ENCODE data around the gene LMNTD1.

DNA sequence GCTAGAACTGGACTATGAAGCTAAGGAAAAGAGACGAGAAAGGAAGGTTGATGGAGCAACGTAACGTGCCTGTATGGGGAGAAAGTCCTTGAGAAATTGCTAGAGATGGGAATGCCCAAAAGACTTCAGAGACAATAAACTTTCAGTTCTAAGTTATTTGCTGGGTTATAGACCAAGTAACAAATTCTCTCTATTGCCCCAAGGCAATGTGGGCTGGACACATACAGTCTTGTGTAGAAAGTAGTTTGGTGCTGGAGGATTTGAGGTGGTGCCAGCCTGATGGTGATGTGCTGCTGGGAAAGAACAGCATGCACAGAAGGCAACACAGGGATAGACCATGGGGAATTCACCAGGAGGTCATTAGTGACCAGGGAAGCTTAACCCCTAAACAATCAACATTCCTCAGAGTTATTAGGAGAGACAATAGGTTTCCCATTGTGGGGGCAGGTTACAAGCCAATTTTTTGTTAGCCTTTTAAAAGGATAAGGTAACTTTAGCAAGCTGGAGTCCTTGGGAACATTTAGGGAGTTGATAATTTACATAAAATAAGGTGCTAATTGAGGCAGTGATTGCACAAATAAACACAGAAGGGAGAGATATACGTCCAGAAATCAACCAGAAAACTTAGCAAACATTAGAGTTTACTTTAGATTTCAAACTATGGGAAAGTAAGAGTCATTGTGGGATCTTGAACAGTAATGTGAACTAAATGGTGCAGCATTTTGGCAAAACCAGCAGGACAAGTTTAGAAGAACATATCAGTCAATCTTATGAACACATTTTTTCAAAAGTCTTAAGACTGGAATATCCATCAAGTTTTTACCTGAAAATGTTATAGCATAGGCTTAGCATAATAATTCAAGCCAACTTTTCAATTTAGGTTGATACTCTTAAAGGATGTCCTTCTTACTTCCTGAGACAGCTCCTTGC lies 61.4 kb downstream of the LMNTD1 start:
- no peak for TF ChIP-seq POLR2A (IDR thresholded peaks at IDR 0.05)
- TF ChIP-seq, protein P1, sequence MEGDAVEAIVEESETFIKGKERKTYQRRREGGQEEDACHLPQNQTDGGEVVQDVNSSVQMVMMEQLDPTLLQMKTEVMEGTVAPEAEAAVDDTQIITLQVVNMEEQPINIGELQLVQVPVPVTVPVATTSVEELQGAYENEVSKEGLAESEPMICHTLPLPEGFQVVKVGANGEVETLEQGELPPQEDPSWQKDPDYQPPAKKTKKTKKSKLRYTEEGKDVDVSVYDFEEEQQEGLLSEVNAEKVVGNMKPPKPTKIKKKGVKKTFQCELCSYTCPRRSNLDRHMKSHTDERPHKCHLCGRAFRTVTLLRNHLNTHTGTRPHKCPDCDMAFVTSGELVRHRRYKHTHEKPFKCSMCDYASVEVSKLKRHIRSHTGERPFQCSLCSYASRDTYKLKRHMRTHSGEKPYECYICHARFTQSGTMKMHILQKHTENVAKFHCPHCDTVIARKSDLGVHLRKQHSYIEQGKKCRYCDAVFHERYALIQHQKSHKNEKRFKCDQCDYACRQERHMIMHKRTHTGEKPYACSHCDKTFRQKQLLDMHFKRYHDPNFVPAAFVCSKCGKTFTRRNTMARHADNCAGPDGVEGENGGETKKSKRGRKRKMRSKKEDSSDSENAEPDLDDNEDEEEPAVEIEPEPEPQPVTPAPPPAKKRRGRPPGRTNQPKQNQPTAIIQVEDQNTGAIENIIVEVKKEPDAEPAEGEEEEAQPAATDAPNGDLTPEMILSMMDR (IDR thresholded peaks at IDR 0.05 in 8 of 11, conservative IDR thresholded peaks at IDR 0.05 in 3 of 11), result no peak
